ENCODE results near the gene SLIT1.

Gene SLIT1

DNA sequence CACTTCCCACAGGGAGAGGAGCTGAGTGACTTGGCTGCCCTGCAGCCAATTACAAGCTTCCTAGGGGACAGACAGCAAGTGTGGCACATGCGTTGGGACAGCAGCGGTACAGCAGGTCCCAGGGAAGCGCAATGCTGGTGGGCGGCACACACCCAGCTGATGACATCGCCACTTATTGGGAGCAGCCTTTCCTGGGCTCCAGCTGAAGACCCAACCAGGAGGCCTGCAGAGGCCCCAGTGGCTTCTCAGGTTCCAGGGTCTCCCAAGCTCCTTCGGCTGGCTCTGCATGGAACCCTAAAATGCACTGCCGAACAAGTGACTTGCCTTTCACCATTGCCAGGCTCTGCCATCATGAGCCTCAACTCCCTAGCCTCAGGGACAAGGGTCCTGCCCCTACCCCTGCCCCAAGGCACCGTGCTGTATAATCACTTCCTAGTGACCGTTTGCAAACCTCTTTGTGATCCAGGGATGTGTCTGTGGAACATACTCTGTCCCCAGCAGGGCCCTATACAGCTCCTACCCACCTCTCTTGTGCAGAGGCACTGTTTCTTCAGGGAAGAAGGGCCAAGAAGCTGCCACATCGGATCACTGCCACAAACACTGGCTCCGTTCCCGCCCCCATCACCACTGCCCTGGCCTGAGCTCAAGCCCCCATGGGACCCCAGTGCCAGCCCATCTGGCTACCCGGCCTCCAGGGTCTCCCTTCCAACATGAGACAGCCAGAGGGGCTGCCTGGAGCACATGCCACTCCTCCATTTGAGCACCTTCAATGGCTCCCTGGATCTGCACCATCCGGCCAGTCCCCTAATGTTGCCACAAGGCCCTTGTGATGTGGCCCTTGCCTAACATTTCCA is 19.3 kb upstream of the SLIT1 start:
- no peak for FAIRE-seq
- no peak for DNase-seq (ENCODE audit: extremely low spot score, insufficient read length, low read depth)

DNA sequence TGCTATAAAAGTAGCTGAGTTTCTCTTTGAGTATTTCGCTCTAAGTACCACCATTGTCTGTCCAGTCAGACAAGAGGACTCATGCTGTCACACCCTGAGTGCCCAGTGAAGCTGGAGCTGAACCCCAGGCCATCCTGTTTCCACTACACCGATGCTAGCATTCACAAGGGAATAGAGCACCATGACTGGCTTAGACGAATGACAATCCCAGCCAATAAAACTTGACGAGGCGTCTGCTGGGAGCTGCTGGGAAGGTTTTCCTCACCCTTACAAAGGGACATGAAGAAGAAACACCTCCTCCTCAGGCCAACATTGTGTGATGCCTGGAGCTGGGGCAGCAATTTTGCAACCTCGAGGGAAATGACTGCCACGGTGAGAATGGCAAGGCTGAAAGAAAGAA is 17.5 kb upstream of the SLIT1 start:
- FAIRE-seq (no peak), DNase-seq (ENCODE audit: extremely low spot score, insufficient read length, low read depth) (no peak)

DNA sequence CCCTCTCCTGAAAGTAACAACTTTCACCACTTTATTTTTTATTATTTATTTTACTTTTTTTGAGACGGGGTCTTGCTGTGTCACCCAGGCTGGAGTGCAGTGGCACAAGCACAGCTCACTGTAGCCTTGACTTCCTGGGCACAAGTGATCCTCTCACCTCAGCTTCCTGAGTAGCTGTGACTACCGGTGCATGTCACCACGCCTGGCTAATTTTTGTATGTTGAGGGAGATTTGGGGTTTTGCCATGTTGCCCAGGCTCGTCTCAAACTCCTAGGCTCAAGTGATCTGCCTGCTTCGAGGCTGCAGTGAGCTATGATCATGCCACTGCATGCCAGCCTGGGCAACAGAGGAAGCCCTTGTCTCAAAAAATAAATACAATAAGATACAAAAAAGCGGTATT is 14.9 kb upstream of the SLIT1 start:
- FAIRE-seq (peak; percentile 88), DNase-seq (ENCODE audit: extremely low spot score, insufficient read length, low read depth) (no peak)

DNA sequence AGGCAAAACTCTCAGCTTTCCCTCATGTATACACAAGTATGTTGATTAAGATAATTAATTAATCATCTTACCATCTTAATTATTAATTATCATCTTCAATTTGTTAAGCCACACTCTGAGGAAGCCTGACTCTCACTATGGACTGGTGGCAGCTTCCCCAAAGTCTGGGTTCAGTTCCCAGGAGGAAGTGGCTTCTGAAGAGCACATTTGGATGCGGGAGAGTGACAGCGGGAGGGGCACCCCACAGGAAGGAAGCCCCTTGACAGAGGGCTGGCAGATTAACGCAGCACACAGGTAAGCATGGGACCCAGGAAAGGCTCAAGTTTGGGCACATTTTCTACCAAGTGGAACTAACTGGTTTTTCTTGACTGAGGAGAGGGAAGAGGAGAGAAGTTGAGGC is 13.4 kb upstream of the SLIT1 start:
- DNase-seq (ENCODE audit: extremely low spot score, insufficient read length, low read depth): no peak
- peak; percentile 24 for FAIRE-seq

DNA sequence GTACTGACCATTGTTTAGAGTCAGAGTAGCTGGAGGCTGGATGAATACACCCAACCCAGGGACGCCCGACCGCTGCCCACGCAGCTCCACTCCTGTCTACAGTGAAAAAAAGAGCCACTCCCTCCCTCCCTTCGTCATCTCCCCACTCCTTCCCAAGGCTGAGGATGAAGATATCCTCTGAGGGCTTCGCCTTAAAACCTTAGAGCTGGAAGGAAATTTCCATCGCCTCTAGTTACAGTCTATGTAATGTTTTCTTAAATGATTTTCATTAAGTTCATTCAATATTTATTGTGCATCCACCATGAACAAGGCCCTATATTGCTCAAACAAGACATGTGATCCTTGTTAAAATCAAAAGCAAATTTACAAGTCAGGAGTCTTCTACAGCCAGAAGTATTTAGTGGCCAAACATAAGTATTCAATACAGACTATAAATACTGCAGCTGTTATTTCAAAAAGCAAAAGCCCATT is 11.3 kb upstream of the SLIT1 start:
- DNase-seq (ENCODE audit: extremely low spot score, insufficient read length, low read depth) (no peak), FAIRE-seq (no peak)

DNA sequence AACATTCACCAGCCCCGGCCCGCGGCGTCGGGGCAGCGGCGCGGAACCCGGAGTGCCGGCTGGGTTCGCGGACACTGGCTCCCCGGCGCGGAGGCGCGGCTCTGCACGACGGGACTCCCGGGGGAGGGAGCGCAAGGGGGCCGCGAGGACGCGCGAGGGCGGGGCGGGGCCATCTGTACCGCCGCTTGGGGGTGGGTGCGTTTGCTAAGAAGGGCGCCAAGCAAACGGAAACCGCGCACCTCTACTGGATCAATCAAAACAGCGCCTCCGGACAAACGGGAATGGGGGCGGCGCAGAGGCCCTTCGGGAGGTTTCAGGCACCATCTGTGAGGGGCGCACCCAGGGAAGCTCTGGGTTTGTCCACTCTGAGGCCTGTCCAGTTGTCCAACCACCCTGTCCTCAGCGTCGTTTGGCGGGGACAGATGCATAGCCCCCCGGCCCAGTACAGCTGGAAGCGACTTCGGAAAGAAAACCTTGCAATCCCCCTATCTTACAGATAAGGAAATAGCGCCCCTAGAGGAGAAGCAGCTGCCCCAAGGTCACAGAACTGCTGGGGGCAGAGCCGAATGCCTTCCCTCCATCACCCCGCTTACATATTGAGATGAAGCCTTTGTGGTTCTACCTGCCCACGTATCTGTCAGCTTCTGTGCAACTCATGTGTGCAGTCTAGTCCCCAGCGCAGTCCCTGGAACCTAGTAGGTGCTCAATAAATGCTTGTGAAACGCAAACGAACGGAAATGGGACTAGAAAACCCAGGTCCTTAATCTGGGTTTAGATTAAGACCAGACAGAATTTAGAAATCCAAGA is 10.7 kb upstream of the SLIT1 start:
- FAIRE-seq: peak; percentile 80
- DNase-seq (ENCODE audit: extremely low spot score, insufficient read length, low read depth): peak; percentile 49

DNA sequence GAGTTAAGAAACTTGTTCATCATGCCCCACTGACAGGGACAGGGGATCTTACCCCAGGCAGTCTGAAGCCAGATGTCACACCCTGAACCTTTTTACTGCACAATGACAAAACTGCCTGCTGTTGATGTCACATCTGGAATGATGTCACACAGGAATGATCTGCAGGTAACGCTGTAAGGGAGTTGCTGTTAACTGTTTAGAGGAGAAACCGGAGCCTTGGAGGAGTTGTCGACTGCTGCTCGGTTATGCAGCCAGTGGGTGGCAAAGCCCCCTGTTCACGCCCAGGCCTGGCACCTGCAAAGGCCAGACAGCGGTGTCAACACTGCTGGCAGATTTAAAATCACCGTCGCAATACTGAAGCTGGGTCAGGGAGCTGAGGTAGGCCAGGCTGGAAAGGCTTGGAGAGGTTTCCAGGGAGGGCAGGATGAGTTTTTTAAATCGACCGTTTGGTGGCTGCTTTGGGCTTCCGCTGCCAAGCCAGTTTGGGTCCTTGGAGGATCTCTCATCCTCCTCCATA is 10.0 kb upstream of the SLIT1 start:
- no peak for DNase-seq (ENCODE audit: extremely low spot score, insufficient read length, low read depth)
- no peak for FAIRE-seq

DNA sequence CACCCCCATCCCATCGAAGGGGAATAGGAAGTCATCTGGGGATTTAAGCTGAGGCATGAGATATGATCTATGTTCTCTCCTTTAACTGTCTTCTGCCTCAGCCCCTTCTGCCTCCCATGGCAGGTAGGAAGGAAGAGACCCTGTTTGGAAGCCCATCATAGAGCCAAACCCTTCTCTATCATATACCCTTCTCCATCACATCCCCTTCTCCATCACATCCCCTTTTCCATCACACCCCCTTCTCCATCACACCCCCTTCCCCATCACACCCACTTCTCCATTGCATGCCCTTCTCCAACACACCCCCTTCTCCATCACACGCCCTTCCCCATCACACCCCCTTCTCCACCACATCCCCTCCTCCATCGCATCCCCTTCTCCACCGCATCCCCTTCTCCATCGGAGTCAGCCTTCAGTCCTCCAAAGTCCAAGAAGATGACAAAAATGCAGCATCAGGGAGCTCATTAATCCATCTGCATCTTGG is 7.2 kb upstream of the SLIT1 start:
- FAIRE-seq: no peak

DNA sequence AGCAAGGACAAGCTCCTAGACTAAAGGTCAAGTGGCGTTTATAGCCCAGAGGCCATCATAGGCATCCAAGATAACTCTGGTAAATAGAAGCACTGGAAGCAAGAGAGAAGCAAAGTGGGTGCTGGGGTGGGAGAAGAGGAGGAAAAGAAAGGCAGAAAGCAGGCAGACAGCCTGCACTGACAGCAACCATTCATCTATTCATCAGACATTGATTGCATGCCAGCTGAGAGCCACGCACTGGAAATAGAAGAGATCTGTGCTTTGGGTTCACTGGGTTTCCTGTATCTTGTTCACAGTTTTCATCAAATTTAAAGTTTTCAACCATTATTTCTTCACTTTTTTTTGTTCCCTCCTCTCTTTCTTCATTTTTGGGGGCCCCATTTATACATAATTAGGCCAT is 4.7 kb upstream of the SLIT1 start:
- FAIRE-seq (no peak), DNase-seq (ENCODE audit: extremely low spot score, insufficient read length, low read depth) (no peak)

More for the DNA sequence above, 7.2 kb upstream of the SLIT1 start:
- no peak for DNase-seq (ENCODE audit: extremely low spot score, insufficient read length, low read depth)

DNA sequence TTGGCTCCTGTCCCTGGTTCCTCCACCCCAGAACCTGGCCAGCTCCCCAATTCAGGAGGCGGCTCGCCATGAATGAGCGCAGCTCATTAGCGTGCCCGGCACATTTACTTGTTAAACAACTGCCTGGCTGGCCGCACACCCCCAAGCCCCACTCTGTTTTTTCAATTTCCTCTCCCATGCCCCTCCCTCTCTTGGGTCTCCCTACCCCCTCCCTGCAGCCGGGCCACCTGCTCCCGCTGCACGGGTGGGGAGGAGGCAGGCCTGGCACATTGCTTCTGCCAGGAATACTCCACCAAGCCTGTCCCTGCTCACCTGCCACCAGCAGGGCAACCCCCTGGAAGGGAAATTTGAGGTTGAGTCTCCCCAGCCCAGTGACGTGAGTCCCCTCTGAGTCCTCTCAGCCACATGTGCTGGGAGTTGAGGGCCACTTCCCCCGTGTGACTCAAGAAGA is 2.5 kb upstream of the SLIT1 start:
- DNase-seq (ENCODE audit: extremely low spot score, insufficient read length, low read depth): no peak
- FAIRE-seq: no peak

DNA sequence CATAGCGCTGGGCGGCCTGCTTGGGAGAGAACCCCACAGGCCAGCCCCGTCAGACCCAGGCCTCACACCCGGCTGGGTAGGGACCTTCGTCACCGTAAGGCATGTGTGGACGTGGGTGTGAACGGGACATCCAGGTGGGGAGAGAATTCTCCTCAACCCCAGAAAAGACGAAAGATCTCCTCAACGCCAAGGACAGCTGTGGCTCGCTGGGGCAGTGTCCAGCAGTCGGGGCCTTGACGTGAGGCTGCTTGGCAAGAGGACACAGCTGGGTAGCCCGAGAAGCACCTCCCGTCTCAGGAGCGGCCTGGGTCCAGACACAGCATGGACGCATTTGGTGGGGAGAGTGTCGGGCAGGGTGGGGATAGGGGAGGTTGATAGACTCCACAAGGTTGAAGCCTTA is 1.2 kb upstream of the SLIT1 start:
- FAIRE-seq (no peak), DNase-seq (ENCODE audit: extremely low spot score, insufficient read length, low read depth) (no peak)

DNA sequence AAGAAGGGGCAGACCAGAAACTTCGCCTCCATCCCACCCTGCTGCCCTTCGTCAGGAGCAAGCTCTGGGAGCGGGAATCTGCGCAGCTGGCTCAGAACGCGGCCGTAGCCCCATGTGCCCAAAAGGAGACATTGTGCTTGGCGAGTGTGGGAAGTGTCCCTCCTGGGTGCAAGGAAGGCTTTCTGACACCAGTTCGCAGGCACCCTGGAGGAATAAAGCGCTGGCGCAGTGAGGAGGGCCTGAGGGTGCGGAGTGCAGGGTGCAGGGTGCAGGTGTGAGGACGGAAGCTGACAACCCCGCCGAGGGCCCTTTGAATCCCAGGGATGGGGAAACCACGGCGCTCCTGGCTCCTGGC is 811 bp downstream of the SLIT1 start:
- FAIRE-seq (no peak), DNase-seq (ENCODE audit: extremely low spot score, insufficient read length, low read depth) (no peak)

DNA sequence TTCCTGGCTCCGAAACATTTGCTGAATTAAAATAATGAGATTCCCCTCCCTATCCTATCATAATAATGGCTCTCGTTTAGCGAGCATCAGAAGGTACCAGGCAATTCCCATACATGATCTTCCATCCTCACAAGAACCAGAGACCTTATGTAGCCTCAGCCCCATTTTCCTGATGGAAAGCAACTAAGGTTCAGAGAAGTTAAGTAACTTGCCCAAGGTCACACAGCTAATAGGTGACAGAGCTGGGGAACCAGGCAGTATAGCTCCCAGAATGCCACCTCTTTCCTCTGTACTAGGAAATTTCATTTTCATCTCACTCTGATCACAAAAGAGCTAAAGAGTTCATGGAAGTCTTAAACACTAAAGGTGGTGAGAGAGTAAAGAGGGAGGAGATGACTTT is 2.4 kb downstream of the SLIT1 start:
- FAIRE-seq (no peak), DNase-seq (ENCODE audit: extremely low spot score, insufficient read length, low read depth) (no peak)

DNA sequence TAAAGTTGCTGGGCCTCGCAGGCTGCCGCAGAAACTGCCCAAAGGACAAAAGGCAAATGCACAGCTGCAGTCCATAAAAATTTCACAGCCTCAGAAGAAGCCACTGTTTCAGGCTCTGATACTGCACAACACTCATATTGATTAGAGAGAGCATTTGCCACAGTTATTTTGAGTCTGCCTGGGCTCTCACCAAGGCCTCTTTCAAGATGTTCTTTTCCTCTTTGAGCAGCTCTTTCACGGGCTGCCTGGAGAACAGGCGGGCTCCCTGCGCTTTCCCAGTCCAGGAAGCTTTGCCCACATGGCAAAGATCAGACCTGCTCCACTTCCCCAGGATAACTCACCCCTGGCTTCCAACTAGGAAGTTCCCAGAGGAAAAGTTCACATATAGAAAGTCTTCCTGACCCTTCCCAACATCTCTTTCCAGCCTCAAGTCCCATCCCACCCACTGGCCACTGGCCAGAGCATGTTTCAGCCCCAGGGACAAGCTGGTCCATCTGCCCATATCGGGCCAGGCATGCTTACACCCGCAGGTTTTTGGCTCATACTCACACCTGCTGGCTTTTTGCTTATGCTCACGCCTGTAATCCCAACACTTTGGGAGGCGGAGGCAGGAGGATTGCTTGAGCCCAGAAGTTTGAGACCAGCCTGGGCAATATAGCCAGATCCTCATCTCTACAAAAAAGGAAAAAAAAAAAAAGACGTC is 3.3 kb downstream of the SLIT1 start:
- no peak for FAIRE-seq
- no peak for DNase-seq (ENCODE audit: extremely low spot score, insufficient read length, low read depth)

DNA sequence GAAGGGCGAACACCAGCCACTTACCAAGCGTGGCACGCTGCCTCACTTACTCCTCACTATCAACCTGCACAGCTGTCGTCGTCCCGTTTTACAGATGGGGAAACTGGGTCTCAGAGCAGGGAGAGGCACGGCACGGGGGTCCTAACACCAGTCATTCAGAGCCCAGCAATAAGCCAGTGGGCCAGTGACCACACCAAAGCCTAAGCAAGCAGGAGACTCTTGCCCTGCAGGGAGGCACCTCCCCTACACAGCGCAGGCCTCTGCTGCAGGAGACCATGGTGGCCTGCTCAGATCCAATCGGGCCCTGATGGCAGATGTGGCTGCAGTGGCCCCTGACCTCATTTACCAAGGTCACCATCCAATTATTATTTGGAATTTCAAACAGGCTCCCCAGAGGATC is 4.8 kb downstream of the SLIT1 start:
- FAIRE-seq: no peak
- no peak for DNase-seq (ENCODE audit: extremely low spot score, insufficient read length, low read depth)

DNA sequence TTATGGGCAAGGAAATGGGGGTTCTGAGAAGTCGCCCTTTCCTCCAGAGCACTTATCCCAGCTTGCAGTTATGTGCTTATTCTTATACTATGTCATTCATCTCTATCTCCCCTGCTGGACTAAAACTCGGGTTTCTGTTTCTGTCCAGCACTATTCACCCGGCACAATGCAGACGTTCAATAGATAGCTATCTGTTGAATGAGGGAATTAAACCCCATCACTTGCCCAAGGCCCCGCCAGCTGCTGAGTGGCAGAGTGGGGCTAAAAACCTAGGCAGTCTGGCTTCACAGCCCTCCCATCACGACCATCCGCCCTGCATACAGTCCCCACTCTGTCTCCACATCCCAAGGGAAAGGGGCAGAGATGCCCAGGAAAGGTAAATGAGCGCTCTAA is 5.4 kb downstream of the SLIT1 start:
- DNase-seq (ENCODE audit: extremely low spot score, insufficient read length, low read depth) (no peak), FAIRE-seq (no peak)

DNA sequence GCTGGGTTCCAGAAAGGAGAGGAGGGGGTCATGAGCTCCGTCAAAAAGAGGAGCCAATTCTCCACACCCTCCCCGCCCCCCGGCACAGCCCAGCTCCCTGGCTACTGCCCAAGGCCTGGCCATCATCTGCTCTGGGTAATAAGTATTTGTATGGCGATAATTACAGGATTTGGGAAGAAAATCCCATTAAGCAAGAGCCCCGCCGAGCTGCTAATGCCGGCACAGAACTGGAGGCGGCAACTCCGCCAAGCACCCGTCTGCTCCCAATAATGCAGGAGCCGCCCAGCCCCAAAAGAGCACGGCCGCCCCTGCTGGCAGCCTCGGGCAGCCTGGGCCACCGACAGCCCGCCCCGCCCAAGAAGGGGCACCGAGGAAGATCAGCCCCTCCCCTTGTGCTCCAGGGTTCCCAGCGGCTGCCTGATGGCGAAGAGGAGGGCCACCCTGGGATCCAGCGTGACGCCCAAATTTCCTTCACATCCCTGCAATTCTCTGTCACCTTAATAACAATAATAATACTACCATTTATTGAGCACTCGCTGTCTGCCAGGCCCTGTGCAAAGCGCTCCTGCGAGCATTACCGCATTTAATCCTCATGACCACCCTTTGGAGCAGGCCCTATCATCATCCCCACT is 5.9 kb downstream of the SLIT1 start:
- no peak for DNase-seq (ENCODE audit: extremely low spot score, insufficient read length, low read depth)
- no peak for FAIRE-seq

DNA sequence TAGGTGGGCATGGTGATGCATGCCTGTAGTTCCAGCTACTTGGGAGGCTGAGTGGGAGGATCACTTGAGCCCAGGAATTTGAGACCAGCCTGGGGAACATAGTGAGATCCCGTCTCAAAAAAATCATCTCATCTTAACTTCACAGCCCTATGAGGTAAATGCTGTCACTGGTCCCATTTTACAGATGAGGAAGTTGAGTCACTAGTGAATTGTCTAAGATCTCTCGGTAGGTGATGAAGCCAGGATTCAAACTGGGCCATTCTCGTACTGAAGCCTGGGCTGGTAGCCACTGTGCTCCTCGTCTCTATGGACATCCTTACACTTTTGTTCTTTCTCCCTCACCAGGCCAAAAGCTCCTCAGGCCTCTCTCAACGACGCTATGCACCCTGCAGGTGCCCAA is 6.4 kb downstream of the SLIT1 start:
- DNase-seq (ENCODE audit: extremely low spot score, insufficient read length, low read depth) (no peak), FAIRE-seq (no peak)

DNA sequence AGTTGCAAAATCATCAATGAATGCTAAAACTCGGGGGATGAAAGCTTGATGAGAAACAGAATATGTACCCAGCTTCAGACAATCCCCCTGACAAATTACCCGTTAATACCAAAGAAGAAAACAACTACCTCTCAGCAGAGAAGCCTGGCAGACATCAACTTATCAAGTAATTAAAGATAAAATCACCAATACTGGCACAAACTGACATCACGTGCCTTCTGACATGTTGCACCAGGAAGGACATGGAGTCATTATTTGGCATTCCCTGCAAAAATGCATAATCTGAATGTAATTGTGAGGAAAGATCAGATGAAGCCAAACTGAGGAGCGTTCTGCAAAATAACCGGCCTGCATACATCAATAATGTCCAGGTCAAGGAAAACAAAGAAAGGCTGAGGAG is 7.7 kb downstream of the SLIT1 start:
- DNase-seq (ENCODE audit: extremely low spot score, insufficient read length, low read depth): no peak
- FAIRE-seq: no peak

DNA sequence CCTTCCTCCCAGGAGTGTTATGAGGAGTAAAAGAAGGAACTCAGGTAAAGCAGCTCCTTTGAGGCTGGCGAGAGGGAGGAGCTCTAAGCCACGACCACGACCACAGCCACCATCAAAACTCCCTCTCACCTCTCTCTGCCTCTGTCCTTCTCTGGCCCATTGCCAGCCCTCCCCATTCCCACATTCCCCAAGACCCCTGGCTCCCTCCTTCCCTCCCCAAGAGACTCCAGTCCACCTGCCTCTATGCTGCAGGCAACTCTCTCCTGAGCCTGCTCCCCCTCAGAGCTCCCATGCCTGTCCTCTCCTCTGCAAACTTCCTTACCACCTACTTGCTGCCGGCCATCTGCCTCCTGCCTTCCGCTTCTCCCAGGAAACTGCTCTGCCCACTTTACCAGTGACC is 9.5 kb downstream of the SLIT1 start:
- DNase-seq (ENCODE audit: extremely low spot score, insufficient read length, low read depth) (no peak), FAIRE-seq (no peak)

Data from GM18507 (cell line).